Stimulated activated naive CD4-positive, alpha-beta T cell (primary cell): ENCODE measurements around the gene NASP.

ENCODE experiments used
- DNase-seq, 6 experiments: peaks; one replicate each; lab custom pipeline; 2025; lab: John Stamatoyannopoulos, UW

Gene NASP

DNA sequence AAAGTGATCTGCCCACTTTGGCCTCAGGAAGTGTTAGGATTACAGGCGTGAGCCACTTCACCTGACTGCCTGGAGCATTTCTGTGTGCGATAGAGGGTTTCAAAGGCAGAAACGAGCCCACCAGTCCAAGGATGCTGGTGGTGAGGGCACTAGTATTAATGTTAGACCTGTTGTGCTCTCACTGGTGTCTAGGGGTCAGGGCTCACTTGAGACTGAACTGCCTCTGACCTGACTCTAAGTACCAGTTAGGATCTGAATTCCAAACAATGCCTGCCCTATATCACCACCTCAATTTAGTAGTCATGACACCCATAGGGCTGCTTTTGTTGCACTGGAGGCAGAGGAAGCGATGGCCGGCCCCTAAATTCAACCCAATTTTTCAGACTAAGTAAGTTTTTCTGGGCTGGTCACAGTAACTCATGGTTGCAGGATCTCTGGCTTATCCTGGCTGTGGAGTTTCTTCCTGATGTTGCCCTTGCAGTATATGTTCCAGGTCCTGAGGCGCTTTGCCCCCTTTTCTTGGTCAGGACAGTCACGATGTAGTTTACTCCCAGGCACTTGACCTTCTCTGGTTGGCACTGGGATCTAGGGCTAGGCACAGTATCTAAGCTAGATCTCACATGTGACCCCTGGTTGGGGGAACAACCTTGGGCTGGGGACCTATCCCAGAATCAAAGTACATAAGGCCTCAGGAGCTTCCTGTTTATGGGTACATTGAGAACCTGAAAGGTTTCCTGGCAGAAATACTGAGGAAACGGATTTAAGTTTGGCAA, 35.5 kb downstream of the NASP start:
- DNase-seq = no peak

- DNase-seq = no peak
Observed at GRCh38 chr1:45620588-45621500, 37.0 kb downstream of the NASP start.

GRCh38 chr1:45621501-45621836, 37.6 kb downstream of the NASP start:
- no peak for DNase-seq

GRCh38 chr1:45621895-45622523, 38.2 kb downstream of the NASP start:
- no peak for DNase-seq

GRCh38 chr1:45622524-45623394, 38.9 kb downstream of the NASP start:
- no peak for DNase-seq

- DNase-seq = no peak
Observed at GRCh38 chr1:45623972-45624371, 40.1 kb downstream of the NASP start, which contains the start of gene CCDC17. TSS of gene CCDC17 (minus strand) at chr1:45624054. CDS start at chr1:45623909, 145 bp downstream.

GRCh38 chr1:45629035-45629434, 45.2 kb downstream of the NASP start:
- no peak for DNase-seq

DNA sequence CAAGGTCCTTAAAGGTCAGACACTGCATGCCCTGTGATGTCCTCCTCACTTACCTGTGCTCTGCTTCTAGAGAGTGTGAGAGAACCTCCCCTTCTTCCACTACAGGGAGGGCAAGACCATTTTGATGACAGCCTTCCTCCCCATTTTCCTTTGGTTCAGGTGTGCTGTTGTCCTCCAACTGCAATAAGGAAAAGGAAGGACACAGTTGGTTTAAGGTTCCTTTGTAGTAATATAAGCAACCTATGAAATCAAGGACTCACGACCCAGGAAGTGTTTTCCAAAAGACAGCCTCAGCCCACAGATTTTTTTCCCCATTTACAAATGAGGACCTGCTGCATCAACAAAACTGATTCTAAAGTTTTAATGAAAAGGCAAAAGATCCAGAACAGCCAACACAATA, 46.6 kb downstream of the NASP start:
- DNase-seq = no peak

DNA sequence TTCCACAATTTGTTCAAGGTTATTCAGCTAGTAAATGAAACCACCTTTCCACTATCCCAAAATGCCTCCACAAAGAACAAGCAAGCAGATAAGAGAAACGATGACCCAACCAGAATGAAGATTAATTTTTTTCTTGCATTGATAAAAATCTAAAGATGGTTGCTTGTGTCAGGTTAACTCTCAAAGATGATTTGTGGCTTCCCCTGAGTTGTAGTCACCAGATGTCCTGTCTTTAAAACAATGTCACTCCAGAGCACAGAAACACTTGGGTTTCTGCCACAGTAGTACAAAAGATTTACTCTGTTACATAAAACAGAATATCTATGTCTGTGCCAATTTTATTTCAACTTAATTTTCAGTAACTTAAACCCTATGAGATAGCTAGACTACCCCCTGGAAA, 51.4 kb downstream of the NASP start:
- no peak for DNase-seq

DNA sequence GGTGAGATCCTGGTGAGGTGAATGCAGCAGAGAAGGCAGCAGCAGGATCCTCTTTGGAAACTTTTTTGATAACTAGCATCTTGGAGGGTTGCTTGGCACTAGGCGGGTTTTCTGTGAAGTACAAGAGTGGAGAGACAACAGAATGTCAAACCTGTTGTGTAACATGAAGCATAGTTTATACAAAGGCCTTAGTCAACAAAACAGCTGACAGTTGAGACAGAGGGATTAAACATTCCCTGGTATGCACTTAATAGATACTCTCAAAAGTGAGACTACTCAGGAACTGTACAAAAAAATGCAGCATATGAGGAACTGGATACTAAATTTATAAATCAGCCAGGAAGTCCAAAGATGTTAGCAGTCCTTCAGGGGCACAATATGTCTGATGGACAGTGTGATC, 56.5 kb downstream of the NASP start:
- DNase-seq = no peak

- no peak for DNase-seq
Observed at GRCh38 chr1:45643321-45643720, 59.5 kb downstream of the NASP start.

GRCh38 chr1:45643978-45644377, 60.1 kb downstream of the NASP start:
- no peak for DNase-seq

GRCh38 chr1:45644661-45645060, 60.8 kb downstream of the NASP start:
- DNase-seq = no peak

DNA sequence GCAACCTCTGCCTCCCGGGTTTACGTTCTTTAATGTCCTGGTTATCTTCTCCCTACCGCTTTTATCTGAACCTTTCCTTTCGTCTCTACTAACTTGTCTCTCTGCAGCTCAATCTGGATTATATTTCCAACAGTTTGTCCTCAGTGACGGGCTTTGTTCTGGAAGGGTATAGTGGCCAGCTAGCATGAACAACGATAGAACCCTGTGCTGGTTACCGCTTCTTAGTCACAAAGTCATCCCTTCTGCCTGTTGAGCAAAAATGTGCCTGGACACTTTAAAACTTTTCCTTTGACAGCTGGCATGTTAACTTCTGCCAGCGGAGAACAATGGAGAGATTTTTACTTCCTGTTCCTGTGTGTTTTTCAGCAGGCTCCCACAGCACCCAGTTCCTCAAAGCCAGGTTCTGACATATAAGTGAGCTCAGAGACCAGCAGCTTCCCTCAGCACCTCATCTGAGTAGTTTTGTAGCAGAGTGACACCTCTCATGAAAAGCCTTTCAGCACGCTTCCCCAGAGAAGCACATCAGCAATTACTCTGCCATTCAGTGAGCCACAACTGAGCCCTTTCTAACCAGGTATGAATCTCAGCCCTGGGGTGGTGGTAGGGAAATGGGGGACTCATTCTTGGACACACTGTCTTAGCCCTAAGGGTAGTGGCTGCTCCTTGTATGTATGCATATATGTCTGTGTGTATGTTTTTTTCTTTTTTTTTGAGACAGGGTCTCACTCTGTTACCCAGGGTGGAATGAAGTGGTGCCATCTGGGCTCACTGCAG, 63.6 kb downstream of the NASP start:
- DNase-seq = no peak

DNA sequence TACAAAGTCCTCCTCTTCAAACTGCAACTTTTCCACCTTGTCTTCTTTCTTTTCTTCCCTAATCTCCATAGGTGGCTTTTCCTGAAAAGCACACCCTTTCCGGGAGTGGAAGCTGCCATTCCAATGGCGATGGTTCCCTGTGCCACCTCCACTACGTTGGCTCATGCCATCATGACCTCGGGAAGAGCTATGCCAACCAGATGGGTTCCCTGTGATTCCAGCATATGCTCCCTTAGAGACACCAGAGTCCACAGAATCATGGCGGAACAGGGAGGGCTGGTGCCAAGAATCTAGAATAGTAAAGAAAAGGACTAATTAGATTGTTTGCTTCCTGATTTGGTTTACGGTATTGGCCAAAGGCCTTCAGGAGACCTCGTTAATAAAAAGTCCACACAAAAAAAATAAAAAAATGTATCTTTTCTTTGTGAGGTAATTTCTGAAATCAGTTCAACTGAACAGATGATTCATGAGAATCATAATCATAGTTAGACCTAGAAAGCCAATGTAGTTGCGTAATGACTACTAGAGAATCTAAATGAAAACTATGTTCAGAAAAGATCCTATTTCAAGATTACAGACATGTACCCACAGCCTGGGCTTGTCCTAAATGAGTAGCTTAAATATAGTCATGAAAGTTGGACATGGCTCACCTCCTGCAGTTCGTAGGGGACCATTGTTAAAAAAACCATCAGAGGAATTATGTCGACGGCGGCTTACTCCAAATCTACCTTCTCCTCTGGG, 70.9 kb downstream of the NASP start:
- DNase-seq = no peak

DNA sequence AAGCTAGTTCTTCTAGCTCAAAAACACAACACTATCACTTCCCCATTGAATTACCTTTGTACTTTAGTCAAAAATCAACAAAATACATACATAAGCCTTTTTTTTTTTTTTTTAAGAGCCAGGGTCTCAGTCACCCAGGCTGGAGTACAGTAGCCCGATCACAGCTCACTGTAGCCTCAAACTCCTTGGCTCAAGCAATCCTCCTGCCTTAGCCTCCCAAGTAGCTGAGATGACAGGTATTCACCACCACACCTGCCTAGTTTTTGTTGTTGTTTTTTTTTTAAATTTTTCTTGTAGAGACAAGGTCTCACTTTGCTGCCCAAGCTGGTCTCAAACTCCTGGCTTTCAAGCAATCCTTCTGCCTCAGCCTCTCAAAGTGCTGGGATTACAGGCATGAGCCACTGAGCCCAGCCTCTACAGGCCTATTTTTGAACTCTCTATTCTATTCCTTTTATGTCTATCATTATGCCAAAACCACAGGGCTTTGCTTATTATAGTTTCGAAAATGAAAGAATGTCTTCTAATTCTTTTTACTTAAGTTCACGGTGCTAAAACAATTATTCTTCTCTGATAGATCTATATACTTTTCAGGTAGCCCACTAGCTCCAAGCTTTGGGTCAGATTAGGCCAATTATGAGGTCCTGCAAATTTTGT, 72.9 kb downstream of the NASP start:
- no peak for DNase-seq

GRCh38 chr1:45658171-45658570, 74.3 kb downstream of the NASP start:
- DNase-seq = no peak

GRCh38 chr1:45659222-45659621, 75.4 kb downstream of the NASP start:
- no peak for DNase-seq

- no peak for DNase-seq
Observed at GRCh38 chr1:45660336-45660735, 76.5 kb downstream of the NASP start.

- DNase-seq = no peak
Observed at GRCh38 chr1:45666836-45667235, 83.0 kb downstream of the NASP start.
